ENCODE measurements around the gene FHOD1. TPM values are rescaled to one million over a fixed set of nuclear protein-coding genes. Genes with fewer than 3 reads are reported as not detected.

FHOD1 gene
- total and polyA plus RNA-seq, 2 of the 13 experiments (the other 11 are each of a cell fraction or from before 2014, with no cell fraction given) = 20.0 to 20.8 TPM

- peak; percentile 93 for TF ChIP-seq AGO2 (optimal IDR thresholded peaks at IDR 0.05; ENCODE audit: low read depth, low read length)
- 0 out of 2 replicates have a peak, but pooled peaks have one; percentile 14 for TF ChIP-seq ZNF274 (CRISPR knock-in tag; IDR thresholded peaks at IDR 0.05)
- TF ChIP-seq HNRNPL (IDR thresholded peaks at IDR 0.05; ENCODE audit: low read depth, low read length) = 0 out of 2 replicates have a peak, but pooled peaks have one; percentile 12
- TF ChIP-seq LBX2 (CRISPR knock-in tag; IDR thresholded peaks at IDR 0.05; ENCODE audit: borderline replicate concordance) = peak; percentile 60; the same call in 1 of the 2 replicates
- 0 out of 2 replicates have a peak, but pooled peaks have one; percentile 23 for TF ChIP-seq ZNF782 (CRISPR knock-in tag; IDR thresholded peaks at IDR 0.05; ENCODE audit: borderline replicate concordance)
- no peak for TF ChIP-seq PRDM4 (CRISPR knock-in tag; IDR thresholded peaks at IDR 0.05; ENCODE audit: borderline replicate concordance)
- TF ChIP-seq ZNF142 (CRISPR knock-in tag; IDR thresholded peaks at IDR 0.05) = peak; percentile 46; the same call in 1 of the 2 replicates
- TF ChIP-seq ZSCAN29 (CRISPR knock-in tag; conservative IDR thresholded peaks at IDR 0.05) = 0 out of 2 replicates have a peak, but pooled peaks have one; percentile 16
- TF ChIP-seq ZNF451 (CRISPR knock-in tag; IDR thresholded peaks at IDR 0.05) = no peak
- no peak for TF ChIP-seq ZNF556 (CRISPR knock-in tag; IDR thresholded peaks at IDR 0.05; ENCODE audit: borderline replicate concordance)
- 0 out of 2 replicates have a peak, but pooled peaks have one; percentile 47 for TF ChIP-seq RBAK (CRISPR knock-in tag; IDR thresholded peaks at IDR 0.05)
- peak; percentile 73 for TF ChIP-seq KDM2A (CRISPR knock-in tag; IDR thresholded peaks at IDR 0.05; ENCODE audit: borderline replicate concordance, low read depth)
- 0 out of 2 replicates have a peak, but pooled peaks have one; percentile 17 for TF ChIP-seq YEATS4 (CRISPR knock-in tag; IDR thresholded peaks at IDR 0.05; ENCODE audit: borderline replicate concordance)
Measured at GRCh38 chr16:67207249-67208091, 39.8 kb downstream of the FHOD1 start (continued).
